Activated gamma-delta T cell (primary cell): ENCODE results near the gene PRSS3.
"Not testable (repeated sequence)": the region's sequence is repeated elsewhere in the genome, so short reads cannot be mapped to it uniquely, and the experiment has no call there.

ENCODE experiments used
- DNase-seq: peaks from one replicate; lab custom pipeline; 2025; lab: John Stamatoyannopoulos, UW
- total RNA-seq, 2 donors: gene quantifications; one replicate each; lab custom pipeline; 2026; lab: John Stamatoyannopoulos, UW

Gene PRSS3
- total RNA-seq: 0 reads per million in 2 donors

DNA sequence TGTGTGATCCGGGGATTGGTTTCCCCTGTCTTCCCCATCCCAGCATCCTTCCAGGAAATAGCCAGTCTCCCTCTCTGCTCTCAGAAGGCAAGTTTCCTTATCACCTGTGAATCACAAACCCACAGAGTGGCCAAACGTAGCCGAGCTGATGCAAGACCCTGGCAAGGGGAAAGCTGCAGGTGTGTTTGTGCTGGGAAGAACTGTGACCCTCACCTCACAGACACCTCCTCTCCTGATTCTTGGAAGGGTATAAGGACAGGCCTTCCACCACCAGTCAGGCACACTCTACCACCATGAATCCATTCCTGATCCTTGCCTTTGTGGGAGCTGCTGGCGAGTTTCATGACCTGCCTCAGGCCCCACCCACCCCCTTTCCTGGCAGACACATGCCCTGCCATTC, at the start of gene PRSS3:
PRSS3 (plus strand) TSS at position 281 of the 400 bp plus-strand sequence; CDS start at position 294, 13 bp downstream.
- no peak for DNase-seq

DNA sequence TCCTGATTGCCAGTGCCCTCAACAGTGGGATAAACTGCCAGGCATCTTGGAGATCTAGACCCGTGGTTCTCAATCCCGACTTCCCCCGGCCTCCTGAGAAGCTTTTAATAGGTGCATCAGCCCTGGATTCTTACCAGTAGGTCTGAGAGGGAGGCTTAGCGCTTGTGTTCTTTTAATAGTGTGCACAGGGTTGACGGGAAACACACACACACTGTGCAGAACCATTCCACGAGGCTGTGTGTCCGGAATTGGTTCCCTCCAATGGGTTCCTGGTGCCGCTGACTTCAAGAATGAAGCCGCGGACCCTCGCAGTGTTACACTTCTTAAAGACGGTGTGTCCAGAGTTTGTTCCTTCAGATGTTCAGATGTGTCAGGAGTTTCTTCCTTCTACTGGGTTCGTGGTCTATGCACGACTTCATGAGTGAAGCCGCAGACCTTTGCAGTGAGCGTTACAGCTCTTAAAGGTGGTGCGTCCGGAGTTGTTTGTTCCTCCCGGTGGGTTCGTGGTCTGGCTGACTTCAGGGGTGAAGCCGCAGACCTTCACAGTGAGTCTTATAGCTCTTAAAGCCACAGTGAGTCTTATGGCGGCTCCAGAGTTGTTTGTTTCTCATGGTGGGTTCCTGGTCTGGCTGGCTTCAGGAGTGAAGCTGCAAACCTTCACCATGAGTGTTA, 46.6 kb upstream of the PRSS3 start:
- no peak for DNase-seq

DNA sequence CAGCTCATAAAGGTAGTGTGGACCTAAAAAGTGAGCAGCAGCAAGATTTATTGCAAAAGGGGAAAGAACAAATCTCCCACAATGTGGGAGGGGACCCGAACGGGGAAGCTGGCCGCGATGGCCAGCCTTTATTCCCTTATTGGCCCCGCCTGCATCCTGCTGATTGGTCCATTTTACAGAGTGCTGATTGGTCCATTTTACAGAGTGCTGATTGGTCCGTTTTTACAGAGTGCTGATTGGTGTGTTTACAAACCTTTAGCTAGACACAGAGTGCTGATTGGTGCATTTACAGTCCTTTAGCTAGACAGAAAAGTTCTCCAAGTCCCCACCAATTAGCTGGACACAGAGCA, 46.1 kb upstream of the PRSS3 start:
- DNase-seq: not testable (repeated sequence)

DNA sequence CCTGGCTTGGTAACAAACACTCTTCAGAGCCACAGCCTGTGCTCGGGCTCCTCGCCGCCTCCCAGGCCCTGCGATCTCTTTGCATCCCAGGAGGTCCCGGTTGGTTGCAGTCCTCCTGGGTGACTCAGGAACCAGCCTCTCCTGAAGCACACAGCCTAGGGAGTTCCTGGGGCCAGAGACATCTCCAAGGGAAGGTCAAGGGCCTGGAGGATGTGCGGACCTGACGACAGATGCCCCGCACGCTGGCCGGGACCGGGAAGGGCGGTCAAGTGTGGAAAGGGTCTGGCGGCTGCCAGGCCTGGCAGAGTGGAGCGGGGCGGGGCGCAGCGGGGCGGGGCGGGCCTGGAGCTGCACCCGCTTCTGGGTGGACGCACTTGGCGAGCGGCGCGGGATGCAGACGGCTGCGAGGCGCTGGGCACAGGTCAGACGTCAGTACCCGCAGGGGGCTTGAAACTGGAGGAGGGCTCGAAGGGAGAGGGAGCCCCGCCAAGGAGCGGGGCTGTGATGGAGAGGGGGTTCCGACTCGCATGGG, 45.0 kb upstream of the PRSS3 start:
- DNase-seq: no peak

DNA sequence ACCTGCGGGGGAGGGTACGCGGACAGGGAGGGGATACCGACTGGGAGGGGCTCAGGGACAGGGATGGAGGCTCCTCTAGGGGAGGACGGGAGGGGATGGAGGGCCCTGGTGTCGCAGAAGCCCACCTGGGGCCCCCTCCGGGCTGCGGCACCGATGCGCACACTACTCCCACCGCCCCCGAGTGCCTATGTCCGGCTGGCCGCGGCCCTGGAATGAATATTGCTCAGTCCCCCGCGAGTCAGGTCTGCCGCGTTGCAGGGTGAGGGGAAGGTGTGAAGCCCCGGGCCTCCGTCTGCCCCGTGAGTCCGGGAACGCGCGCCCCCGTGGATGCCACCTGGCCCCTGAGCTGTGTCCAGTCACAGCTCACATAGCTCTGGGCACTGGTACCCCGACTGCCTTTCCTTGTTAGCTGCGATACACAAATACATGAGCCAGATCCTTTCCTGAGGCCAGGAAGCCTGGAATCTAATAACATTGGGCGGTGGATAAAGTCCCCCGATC, 44.5 kb upstream of the PRSS3 start:
- DNase-seq: no peak

DNA sequence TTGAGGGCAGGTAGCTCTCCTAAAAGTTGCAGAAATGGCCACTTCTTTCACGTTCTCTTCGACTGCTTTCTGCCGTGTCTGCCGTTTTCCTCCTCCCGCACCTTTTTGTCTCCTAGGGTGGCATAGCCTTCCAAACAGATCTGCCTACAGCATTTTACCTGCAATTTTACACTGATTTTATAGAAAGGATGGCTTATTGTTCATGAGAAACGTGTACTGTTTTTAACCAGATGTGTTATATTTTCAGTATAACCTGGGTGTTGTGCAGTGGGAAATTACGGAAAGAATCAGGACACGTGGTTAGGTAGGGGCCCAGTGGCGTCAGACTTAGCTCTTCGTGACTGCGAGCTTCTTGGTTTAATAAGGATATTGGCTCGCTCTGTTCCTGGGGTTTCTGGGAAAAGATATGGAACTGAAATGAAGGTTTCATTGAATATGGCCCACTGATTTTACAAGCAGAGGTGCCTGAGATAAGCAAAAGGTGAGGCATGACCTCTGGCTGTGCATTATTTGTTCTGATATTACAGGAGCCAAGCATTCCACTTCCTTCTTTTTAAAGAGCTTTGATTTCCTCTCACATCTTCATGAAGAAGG, 43.7 kb upstream of the PRSS3 start:
- DNase-seq: no peak

DNA sequence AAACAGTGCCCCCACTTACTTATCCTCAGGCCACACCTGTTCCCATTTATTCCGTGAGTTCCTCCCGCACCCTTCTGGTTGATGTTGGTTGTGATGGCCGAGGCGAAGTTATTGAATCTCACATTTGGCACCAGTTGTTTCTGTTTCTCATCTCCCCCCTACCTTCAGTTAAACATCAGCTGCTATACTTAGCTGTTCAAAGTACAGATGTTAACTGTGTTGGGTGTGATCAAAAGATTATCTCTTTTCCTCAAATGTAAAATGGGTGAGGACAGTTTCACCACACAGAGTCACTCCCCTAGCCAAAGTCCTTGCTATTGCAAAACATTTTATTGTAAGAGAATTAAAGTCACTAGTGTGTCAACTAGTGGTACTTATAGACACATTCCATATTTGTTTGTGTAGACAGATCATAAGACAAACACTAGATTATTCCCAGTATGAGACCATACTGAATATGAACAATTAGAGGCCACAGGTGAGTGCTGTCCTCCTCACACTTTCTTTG, 43.2 kb upstream of the PRSS3 start:
- DNase-seq: no peak

DNA sequence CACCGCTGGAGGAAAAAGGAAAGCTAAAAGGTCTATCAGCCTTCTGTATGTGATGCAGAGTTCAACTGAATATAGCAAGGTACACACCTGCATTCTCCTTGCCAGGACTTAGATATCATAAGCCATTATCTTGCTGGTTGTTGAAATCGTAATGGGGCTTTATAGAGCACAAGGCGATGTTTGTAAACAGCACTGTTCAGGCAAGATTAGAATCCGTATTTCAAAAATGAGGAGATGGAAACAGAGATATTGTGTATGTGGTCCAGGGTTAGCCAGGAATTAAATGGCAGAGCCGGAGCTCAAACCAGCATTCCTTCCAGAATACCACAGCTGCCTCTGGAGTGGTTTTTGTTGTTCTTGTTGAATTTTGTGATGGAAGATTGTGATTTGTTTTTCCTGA, 42.6 kb upstream of the PRSS3 start:
- not testable (repeated sequence) for DNase-seq

DNA sequence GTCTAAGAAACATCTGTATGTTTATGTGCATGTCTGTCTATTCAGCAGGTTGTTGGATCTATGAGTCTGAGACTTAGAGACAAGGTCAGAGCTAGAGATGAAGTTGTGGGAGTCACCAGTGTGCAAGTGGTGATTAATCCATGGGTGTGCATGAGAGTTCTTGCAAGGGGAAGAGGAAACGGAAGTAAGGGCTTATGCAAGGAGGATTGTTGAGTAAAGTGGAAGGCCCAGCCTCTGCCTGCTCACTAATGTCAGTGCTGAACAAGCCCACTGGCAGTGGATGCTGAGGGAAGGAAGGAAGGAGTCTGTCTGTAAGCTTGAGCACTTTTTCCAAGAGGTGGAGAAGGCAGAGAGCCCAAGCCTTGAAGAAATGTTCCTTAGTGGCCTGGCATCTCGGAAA, 35.7 kb upstream of the PRSS3 start:
- DNase-seq: not testable (repeated sequence)

DNA sequence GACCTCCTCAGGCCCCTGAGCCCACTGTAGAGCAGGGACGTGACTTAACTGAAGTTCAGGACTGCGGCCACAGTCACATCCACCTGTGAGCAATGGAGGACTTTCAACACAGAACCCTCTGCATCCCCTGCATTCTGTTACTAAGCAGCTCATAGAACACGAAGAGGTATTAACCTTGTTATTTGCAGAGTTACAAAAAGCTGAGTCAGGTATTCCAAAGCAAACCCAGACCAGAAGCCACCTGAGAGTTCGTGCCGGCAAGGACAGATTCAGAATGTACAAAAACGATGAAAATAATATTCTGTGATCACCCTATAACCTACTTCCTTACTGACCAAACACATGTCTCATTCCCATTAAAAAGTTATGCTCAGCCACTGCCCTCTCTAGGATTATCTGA, 33.0 kb upstream of the PRSS3 start:
- no peak for DNase-seq

DNA sequence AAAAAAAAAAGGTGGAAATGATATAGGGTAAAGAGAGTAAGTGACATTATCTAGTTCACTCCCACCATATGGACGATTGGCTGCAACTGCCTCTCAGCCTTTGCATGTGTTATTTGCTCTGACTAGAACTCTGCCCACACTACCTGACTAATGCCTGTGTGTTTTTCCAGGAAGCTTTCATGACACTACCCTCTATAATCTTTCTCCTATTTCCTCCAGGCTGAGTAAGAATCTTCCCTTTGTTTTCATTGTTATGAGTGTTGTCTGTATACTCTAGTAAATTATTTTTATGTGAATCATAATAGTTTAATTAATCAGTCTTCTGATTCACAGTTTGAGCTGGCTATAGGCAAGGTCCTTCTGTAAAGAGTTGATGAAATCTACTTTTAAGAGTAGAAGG, 31.7 kb upstream of the PRSS3 start:
- not testable (repeated sequence) for DNase-seq

DNA sequence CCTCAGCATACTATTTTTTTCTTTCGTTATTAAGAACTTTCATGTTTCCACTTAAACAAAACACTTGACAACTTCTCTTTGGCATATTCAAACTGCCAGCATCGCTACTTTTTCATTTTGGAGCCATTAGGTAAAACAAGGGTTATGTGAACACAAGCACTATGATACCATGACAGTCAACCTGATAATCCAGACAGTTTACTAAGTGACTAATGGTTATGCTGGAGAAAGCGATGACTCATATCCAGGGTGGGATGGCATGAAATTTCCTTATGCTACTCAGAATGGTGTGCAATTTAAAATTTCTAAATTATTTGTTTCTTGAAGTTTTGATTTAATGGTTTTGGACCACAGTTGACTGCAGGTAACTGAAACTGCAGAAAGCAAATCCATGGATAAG, 29.9 kb upstream of the PRSS3 start:
- no peak for DNase-seq

DNA sequence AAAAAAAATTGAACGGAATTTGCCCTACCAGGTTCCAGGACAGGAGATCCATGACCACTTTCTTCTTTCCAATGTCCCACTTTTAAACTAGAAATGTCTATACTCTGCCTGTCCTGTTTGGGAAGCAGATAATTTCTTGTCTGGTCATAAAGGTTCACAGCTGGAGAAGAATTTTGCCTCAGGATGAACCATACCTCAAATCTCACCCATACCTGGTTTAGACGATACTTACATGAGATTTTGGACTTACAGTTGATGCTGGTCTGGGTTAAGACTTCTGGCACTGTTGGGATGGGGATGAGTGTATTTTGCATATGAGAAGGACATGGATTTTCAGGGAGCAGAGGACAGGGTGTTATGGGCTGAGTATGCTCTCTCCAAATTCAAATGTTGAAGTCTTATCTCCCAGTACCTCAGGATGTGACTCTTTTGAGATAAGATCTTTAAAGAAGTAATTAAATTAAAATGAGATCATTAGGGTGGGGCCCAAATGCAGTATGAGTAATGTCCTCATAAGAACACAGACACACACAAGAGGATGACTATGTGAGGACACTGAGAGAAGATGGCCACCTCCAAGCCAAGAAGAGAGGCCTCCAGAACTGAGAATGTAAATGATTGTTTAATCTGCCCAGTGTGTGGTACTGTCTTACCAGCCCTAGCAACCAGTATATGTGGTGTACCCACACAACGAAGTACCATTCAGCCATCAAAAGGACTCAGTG, 25.0 kb upstream of the PRSS3 start:
- DNase-seq: not testable (repeated sequence)

DNA sequence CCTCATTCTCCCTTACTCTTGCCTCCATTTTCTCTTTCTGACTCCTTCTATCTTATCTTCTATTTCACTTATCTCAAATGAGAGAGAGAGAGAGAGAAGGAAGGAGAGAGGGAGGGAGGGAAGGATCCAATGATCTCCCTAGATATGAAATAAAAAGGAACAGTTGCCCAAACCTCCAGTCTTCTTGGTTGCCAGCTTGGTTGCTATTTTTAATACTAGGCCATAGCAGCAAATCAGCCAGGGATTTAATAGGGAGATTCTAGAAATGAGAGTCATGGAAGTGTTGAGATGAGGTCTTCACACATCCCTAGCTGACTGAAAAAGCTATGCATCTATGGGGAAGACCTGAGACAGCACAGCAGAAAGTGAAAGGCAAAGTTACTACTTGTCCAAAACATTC, 22.2 kb upstream of the PRSS3 start:
- DNase-seq: not testable (repeated sequence)

DNA sequence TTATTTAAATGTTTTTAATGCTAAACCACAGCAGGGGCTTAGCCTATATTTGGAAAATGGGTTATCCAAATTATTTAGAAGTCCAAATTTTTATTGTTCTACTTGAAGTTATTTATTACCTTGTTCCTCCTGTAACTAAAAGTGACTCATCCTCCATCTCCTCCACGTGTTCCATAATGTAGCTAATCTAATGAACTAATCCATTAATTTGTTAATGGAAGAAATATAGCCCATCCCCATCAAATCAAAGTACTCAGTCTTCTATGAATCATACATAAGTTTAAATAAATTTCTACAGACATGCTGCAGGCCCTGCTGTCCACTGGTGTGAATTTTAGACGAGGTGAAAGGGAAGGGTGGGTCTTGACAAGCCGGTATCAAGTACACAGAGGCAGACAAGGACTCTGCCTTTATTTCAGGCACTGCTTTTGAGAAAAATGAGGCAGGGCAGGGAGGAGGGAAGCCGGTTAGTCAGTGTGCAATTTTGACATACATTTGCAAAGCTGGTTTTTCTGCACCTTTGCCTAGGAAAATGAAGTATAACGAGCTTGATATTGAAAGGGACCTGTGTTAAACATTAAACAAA, 21.2 kb upstream of the PRSS3 start:
- not testable (repeated sequence) for DNase-seq

DNA sequence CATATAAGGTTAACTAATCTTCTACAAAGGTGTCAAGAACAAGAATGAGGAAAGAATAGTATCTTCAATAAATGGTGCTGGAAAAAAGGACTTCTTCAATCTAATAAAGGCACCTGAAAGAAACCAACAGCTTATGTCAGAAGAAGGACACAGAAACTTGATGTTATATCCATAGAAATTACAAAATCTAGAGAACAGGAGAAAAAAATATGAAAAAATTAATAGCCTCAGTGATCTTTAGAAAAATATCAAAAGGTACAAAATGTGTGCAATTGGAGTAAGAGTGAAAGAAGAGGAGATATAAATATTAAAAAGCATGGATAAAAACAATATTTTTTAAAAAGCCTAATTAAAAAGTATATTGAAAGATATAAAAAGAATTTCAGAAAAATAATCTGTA, 18.8 kb upstream of the PRSS3 start:
- no peak for DNase-seq

DNA sequence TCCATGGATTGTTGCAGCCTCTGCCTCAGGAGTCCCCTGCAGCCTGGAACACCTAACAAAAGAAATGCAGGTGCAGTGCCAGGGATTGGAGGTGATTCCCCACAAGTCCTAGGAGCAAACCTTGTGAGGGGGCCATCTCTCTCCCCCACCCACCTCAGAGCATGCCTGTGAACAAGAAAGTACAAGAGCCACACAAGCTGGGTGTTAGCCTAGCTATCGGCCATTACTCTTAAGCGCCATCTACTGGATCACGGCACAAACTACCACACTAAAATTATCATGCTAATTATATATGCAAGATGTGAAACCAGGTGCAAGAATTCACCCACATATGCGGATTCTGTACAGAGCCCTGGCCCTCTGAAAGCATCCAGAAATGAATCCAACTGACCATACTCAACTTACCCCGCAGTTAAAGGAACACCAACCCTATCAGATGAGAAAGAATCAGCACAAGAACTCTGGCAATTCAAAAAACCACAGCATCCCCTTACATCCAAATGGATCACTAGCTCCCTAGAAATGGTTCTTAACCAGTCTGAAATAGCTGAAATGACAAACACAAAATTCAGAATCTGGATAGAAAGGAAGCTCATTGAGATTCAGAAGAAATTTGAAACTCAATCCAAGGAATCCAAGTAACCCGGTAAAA, 16.5 kb upstream of the PRSS3 start:
- DNase-seq: no peak

DNA sequence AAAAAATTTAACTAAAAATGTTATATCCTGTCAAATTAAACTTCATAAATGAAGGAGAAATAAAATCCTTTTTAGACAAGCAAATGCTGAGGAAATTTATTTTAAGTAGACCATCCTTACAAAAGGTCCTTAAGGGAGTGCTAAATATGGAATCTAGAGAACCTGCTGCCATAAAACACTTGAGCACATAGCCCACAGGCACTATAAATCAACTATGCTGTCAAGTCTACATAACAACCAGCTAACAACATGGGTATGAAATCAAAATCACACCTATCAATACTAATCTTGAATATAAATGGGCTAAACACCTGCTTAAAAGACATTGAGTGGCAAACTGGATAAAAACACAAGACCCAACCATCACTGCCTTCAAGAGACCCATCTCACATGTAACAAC, 15.1 kb upstream of the PRSS3 start:
- DNase-seq: no peak

DNA sequence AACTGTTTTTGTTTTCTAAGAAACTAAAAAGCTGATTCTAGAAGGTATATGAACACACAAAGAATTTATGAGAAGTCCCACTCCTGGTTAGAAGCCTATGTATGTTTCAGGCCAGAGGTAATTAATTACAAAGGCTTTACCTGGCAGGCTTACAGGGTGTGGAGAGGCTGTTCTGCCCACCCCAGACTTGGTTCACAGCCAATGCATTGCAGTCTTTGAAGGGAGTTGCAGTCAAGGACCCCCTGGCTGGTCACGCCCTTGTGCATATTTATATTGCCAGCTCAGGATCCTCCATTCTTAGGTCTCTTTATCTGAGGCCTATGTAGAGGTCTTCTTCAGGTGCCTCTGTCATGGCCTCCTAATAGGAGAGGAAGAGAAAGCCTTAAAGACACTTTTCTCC, 13.6 kb upstream of the PRSS3 start:
- no peak for DNase-seq

DNA sequence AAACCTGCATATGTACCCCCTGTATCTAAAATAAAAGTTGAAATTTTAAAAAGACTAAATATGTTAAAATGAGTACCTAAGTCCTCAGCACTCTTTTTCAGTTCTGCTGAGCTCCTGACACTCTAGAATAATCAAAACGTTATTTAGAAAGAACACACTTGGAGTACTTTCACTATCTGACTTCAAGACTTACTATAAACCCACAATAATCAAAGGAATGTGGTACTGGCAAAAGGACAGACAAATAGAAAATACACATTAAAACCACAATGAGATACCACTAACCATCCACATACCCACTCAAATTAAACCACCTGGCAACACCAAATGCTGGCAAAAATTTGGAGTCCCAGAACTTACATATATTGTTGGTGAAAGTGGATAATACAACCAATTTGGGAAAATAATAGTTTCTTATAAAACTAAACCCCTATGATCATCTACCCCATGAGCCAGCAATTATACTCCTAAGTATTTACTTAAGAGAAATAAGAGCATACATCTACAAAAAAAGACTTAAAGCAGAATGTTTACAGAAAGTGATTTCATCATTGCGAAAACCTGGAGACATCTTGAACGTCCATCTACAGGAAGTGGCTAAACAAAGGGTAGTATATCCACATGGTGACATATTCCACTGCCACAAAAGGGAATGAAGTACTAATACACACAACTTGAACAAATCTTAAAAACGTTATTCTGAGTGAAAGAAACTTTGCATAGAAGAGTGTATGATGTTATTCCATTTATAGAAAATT, 12.8 kb upstream of the PRSS3 start:
- no peak for DNase-seq

DNA sequence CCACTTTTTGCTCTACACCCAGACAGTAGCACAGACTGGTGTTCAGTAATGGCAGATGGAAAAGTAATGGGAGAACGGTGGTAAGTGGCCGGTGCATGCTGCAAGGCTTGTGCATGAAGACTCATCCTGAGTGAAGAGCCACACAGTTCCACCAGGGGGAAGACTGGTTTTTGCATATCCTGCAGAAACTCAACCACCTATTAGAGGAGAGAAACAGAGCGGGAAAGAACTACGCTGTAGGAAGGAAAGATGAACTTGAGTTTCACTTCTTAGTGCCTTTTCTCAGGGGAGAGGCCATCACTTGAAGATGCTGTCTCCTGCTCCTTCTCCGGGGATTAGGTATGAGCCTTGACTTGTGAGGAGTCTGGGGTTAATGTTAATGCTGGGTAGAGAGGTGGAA, 9.4 kb upstream of the PRSS3 start:
- no peak for DNase-seq
